ENCODE results near the gene OPTN.
"Not testable (repeated sequence)": the region's sequence is repeated elsewhere in the genome, so short reads cannot be mapped to it uniquely, and the experiment has no call there.

OPTN gene

DNA sequence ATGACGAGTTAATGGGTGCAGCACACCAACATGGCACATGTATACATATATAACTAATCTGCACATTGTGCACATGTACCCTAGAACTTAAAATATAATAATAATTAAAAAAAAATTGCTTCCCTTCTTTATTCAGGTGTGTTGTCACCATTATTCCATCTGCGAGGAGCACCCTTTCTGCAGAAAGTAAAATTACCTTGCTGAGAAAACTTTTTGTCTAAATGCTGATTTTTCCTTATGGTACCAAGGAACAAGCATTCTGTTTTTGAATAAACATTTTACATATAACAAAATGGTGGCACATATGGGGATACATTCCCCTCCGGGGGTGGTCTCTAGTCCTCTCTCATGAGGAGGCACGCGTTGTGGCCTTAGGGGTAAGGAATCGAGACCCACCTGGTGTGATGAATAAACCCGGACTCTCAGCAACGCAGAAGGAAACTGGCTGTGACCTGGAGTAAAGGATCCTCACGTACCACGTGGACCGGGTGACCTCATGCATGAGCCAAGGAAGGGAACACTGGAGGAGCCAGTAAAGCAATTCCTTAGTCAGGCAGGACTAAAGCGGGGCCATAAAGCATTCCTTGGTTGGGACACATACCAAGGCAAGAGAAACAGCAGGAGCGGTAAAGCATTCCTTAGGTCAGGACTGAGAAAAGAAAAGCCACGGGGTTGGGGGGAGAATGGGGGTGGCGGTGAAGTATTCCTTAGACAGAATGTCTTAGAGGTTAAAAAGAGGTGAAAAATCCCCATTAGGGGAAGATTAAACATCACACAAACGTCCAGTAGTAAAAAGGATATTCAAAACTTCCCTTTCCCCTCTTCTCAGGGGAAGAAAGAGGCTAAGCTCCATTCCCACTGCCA, 20.8 kb upstream of the OPTN start:
- Mint-ChIP-seq H3K9me3 (peaks cover 36% of the 10 kb centered on the region), H3K36me3 (ENCODE audit: low read depth) (no peaks in the 10 kb centered on the region), H3K27me3 (ENCODE audit: low read depth) (peaks cover 22% of the 10 kb centered on the region), H3K27ac (no peak overlapping the region), H3K4me1 (ENCODE audit: low read depth) (no peaks in the 10 kb centered on the region), H3K4me3 (no peak overlapping the region)
- DNase-seq (ENCODE audit: low spot score): no peak

DNA sequence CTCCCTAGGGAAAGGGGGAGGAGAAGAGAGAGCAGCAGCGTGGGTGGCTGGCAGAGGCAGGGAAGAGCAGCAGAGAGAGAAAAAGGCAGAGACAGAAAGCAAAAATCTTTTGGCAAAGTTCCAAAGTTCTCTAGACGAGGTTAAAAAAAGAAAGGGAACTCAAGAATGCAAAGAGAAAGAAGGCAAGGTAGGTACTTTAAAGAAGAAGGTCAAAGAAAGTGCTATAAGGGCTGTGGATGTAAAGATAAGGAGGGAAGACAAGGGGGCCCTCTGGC, 20.2 kb upstream of the OPTN start:
- peaks cover 21% of the 10 kb centered on the region for H3K27me3 Mint-ChIP-seq (ENCODE audit: low read depth)
- H3K9me3 Mint-ChIP-seq: peaks cover 42% of the 10 kb centered on the region
- no peaks in the 10 kb centered on the region for H3K4me1 Mint-ChIP-seq (ENCODE audit: low read depth)
- no peaks in the 10 kb centered on the region for H3K36me3 Mint-ChIP-seq (ENCODE audit: low read depth)
- DNase-seq (ENCODE audit: low spot score): no peak
- no peak overlapping the region for H3K4me3 Mint-ChIP-seq
- no peak overlapping the region for H3K27ac Mint-ChIP-seq

DNA sequence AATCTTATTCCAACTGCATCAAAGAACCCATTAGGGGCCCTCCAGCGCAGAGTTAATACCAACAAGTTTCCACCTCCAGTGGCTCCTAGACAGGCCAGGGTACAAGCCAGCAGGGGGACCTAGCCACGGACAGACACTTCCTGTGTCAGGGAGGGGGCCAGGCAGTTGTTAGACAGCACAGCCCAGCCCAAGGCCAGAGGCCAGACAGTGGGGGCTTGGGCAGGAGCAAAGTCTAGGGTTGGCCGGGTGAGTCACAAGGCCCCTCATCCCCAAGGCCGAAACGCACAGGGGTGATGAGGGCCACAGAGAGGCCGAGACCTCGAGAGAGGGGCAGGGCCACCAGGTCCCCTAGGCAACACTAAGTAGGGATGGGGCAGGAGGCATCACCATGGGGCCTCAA, 19.3 kb upstream of the OPTN start:
- H3K27me3 Mint-ChIP-seq (ENCODE audit: low read depth): peaks cover 15% of the 10 kb centered on the region
- H3K4me3 Mint-ChIP-seq: no peak overlapping the region
- peaks cover 46% of the 10 kb centered on the region for H3K9me3 Mint-ChIP-seq
- H3K4me1 Mint-ChIP-seq (ENCODE audit: low read depth): no peaks in the 10 kb centered on the region
- H3K36me3 Mint-ChIP-seq (ENCODE audit: low read depth): no peaks in the 10 kb centered on the region
- no peak overlapping the region for H3K27ac Mint-ChIP-seq
- no peak for DNase-seq (ENCODE audit: low spot score)

DNA sequence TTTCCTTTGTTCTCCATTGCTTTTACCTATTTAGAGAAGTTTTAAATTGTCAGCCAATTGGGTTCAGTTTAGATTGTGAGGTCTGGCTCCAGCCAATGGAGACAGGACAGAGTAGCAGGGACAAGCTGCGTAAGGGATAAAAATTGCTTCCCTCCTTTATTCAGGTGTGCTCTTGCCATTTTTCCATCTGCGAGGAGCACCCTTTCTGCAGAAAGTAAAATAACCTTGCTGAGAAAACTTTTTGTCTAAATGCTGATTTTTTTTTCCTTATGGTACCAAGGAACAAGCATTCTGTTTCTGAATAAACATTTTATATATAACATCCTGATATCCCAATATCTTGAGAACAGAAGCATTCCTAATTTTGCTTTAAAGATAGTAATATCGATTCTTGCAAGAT, 16.3 kb upstream of the OPTN start:
- not testable (repeated sequence) for H3K4me3 Mint-ChIP-seq; H3K36me3 Mint-ChIP-seq (ENCODE audit: low read depth); H3K4me1 Mint-ChIP-seq (ENCODE audit: low read depth); H3K27ac Mint-ChIP-seq; DNase-seq (ENCODE audit: low spot score); H3K27me3 Mint-ChIP-seq (ENCODE audit: low read depth)
- H3K9me3 Mint-ChIP-seq: peaks cover 46% of the 10 kb centered on the region

DNA sequence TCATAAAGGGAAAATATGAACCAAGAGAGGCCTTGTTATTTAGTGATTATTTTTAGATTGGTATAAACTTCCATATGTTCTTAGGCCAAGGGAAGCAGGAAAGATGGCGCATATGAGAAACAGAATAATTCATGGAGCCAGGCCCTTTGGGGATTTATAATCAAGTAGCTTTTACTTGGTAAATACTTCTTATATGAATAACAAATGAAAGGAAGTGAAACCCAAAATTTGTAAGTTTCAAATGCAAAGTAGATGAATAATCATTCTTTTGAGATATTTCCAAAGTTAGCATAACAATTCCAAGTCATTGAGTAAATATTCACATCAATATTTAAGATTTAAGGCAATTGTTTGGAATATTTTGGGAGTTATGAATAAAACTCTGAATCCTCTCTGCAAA, 13.9 kb upstream of the OPTN start:
- no peaks in the 10 kb centered on the region for H3K36me3 Mint-ChIP-seq (ENCODE audit: low read depth)
- no peak overlapping the region for H3K4me3 Mint-ChIP-seq
- no peak overlapping the region for H3K27ac Mint-ChIP-seq
- no peak for DNase-seq (ENCODE audit: low spot score)
- H3K27me3 Mint-ChIP-seq (ENCODE audit: low read depth): peaks cover 6% of the 10 kb centered on the region
- peaks cover 3% of the 10 kb centered on the region for H3K4me1 Mint-ChIP-seq (ENCODE audit: low read depth)
- H3K9me3 Mint-ChIP-seq: peaks cover 30% of the 10 kb centered on the region

DNA sequence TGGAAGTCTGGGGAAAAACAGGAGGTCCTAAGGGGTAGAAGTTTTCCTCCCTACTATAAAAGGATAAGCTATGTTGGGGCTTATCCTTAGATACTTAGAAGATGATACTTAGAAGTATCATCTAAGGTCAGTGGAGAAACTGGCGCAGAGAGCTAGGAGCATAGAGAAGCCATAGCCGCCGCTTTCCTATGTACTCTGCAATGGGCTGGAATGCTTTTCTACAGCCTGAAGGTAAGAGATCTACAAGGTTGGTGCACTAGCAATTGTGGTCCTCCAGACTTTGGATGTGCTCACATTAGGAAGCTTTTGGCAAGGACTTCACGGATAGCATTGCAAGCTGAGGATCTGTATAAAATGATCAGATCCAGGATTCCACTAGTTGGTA, 12.4 kb upstream of the OPTN start:
- Mint-ChIP-seq H3K9me3 (peaks cover 24% of the 10 kb centered on the region), H3K27ac (no peak overlapping the region)

DNA sequence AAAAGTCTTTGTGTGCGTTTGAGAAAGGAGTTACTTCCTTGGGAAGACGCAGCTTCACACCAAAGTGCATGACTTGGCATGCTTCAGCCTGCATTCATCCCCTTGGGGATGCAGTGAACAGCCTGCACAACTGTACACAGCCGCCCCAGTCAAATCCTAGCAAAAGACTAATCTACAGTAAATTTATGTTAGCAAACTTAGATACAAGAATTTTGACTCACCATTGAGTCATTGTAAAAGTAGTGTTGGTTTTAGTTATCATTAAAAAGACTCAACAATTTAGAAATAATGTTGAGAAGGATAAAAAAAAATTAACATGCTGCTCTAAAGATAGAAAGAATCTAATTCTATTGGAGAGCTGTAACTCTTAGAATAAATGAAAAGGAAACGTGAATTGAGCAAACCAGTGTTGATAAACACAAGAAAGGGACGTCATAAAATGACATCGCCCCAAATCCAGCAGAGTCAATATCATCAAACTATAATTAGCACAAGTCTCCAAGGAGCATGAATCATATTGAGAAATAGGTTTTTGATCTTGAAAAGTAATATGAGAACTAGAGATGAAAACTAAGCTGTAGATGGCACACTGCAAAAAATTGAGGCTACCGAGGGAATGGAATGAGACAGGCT, 11.9 kb upstream of the OPTN start:
- peaks cover 23% of the 10 kb centered on the region for H3K9me3 Mint-ChIP-seq
- peaks cover 5% of the 10 kb centered on the region for H3K4me1 Mint-ChIP-seq (ENCODE audit: low read depth)
- no peak overlapping the region for H3K4me3 Mint-ChIP-seq
- peak overlapping the region; percentile 32 for H3K27ac Mint-ChIP-seq
- peaks cover 2% of the 10 kb centered on the region for H3K36me3 Mint-ChIP-seq (ENCODE audit: low read depth)
- DNase-seq (ENCODE audit: low spot score): no peak
- H3K27me3 Mint-ChIP-seq (ENCODE audit: low read depth): peaks cover 11% of the 10 kb centered on the region

More for the DNA sequence above, 12.4 kb upstream of the OPTN start:
- no peak for DNase-seq (ENCODE audit: low spot score)
- Mint-ChIP-seq H3K36me3 (ENCODE audit: low read depth) (peaks cover 2% of the 10 kb centered on the region), H3K4me3 (no peak overlapping the region), H3K27me3 (ENCODE audit: low read depth) (peaks cover 11% of the 10 kb centered on the region), H3K4me1 (ENCODE audit: low read depth) (peaks cover 5% of the 10 kb centered on the region)

DNA sequence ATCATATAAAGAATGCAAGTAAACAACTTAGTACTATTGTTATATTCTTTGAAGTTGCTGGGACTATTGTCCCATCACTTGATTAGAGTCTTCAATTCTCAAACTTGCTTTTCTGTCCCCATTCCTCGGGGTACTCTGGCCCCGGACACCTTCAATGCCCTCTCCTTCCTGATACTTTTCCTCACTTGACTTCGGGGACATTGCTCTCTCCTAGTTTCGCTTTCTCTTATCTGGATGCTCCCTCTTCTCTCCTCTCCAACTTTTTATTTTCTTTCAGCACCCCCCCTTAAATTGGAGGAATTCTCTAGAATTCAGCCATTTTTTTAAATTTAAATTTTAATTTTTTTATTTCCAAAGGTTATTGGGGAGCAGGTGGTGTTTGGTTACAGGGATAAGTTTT, 10.6 kb upstream of the OPTN start:
- peaks cover 11% of the 10 kb centered on the region for H3K27me3 Mint-ChIP-seq (ENCODE audit: low read depth)
- no peak for DNase-seq (ENCODE audit: low spot score)
- H3K4me1 Mint-ChIP-seq (ENCODE audit: low read depth): peaks cover 5% of the 10 kb centered on the region
- H3K9me3 Mint-ChIP-seq: peaks cover 14% of the 10 kb centered on the region
- H3K4me3 Mint-ChIP-seq: no peak overlapping the region
- peaks cover 2% of the 10 kb centered on the region for H3K36me3 Mint-ChIP-seq (ENCODE audit: low read depth)
- H3K27ac Mint-ChIP-seq: no peak overlapping the region

DNA sequence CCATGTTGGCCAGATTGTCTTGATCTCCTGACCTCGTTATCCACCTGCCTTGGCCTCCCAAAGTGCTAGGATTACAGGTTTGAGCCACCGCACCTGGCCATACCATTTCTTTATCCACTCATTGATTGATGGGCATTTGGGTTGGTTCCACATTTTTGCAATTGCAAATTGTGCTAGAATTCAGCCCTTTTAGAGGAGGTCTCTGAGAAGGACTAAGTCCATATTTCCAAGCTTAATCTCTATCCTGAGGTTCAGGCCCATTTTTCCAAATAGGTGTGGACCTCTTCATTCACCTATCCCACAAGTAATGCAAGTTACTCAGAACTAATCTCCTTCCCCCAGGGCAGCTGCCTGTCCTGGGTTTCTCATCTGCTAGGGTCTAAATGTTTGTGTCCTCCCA, 9.7 kb upstream of the OPTN start:
- peaks cover 7% of the 10 kb centered on the region for H3K9me3 Mint-ChIP-seq
- DNase-seq (ENCODE audit: low spot score): no peak
- peaks cover 5% of the 10 kb centered on the region for H3K4me1 Mint-ChIP-seq (ENCODE audit: low read depth)
- no peak overlapping the region for H3K27ac Mint-ChIP-seq
- peaks cover 2% of the 10 kb centered on the region for H3K36me3 Mint-ChIP-seq (ENCODE audit: low read depth)
- H3K27me3 Mint-ChIP-seq (ENCODE audit: low read depth): peaks cover 11% of the 10 kb centered on the region
- H3K4me3 Mint-ChIP-seq: no peak overlapping the region

DNA sequence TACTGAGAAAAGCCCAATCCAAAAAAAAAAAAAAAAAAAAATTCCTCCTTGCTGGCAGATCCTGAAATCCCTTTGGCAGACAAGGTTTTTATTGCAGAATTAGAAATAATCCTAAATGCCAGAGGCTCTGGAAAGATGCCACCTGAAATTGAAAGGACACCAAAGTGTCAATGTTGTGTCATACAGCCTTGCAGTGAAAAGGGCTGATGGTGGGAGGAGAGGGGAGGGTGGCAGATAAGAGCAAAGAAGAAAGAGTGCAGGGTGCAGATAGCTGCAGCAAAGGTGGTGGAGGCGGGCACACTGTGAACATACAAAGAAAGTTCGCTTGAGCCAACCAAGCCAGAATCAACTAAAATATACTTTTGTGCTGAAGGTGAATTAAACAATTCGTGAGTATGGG, 8.2 kb upstream of the OPTN start:
- H3K36me3 Mint-ChIP-seq (ENCODE audit: low read depth): peaks cover 2% of the 10 kb centered on the region
- peaks cover 11% of the 10 kb centered on the region for H3K27me3 Mint-ChIP-seq (ENCODE audit: low read depth)
- peaks cover 6% of the 10 kb centered on the region for H3K4me1 Mint-ChIP-seq (ENCODE audit: low read depth)
- H3K4me3 Mint-ChIP-seq: no peak overlapping the region
- peaks cover 7% of the 10 kb centered on the region for H3K9me3 Mint-ChIP-seq
- DNase-seq (ENCODE audit: low spot score): no peak
- no peak overlapping the region for H3K27ac Mint-ChIP-seq

DNA sequence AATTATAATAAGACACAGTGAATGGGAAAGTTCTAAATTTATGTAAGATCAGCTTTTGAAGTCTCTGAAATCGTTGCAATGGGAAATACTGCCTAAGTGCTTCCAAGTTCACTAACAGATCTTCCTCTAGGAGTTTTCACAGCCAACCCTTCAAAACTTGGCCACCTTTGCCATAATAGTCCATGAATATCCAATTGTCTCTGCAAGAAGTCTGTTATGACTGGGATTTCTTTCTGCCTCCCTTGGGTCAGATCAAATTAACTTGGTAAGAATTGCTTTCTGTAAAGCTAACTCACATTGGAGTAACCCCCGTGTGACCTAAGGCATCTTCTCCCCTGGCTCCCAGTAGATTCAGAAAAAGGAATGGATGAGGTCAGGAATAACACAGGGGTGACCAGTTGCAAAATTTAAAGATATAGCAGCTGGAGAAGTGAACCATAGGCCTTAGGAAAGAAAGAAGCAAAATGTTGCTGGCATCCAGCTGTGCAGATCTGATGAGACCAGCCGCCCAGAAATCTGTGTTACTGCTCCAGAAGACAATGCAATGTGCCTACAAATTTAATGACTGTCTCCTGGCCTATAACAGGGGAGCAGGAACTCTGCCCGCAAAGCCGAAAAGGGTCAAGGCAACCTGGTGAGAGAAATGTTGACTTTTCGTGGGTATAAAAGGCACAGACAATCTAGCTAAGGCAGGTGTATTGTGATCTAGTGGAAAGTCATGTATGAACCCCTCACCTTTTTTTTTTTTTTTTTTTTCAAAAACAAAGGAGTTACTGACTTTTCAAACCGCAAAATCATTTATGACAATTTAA, 7.5 kb upstream of the OPTN start:
- H3K4me1 Mint-ChIP-seq (ENCODE audit: low read depth): peaks cover 11% of the 10 kb centered on the region
- H3K4me3 Mint-ChIP-seq: no peak overlapping the region
- no peak for DNase-seq (ENCODE audit: low spot score)
- no peak overlapping the region for H3K27ac Mint-ChIP-seq
- peaks cover 2% of the 10 kb centered on the region for H3K36me3 Mint-ChIP-seq (ENCODE audit: low read depth)
- H3K27me3 Mint-ChIP-seq (ENCODE audit: low read depth): peaks cover 11% of the 10 kb centered on the region
- H3K9me3 Mint-ChIP-seq: peaks cover 7% of the 10 kb centered on the region

DNA sequence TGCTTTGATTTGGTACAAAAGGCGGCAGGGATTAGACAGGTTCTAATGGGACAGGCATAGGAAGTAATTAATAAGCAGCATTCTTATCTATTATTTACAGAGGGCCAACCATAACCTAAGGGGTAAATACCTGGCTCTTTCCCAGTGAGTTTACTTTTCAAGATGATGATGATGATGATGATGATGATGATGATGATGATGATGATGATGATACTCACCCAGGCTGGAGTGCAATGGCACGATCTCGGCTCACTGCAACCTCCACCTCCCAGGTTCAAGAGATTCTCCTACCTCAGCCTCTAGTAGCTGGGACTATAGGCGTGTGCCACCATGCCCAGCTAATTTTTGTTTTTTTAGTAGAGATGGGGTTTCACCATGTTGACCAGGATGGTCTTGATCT, 5.9 kb upstream of the OPTN start:
- H3K27ac Mint-ChIP-seq; H3K36me3 Mint-ChIP-seq (ENCODE audit: low read depth); DNase-seq (ENCODE audit: low spot score); H3K9me3 Mint-ChIP-seq; H3K27me3 Mint-ChIP-seq (ENCODE audit: low read depth); H3K4me3 Mint-ChIP-seq: not testable (repeated sequence)
- H3K4me1 Mint-ChIP-seq (ENCODE audit: low read depth): peaks cover 11% of the 10 kb centered on the region

DNA sequence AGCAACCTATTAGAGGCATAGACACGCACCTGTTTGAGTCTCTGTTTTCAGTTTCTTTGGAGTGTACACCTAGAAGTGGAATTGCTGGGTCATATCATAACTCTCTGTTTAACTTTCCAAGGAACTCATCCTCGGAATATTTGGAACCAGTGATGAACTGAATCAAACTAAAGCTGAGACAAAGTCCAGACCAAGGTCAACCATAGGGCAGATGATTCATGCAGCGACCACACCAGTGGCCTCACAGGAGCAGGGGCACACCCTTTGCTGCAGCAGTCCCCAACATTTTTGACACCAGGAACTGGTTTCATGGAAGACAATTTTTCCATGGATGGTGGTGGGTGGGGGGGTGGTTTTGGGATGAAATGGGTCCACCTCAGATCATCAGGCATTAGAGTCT, 4.9 kb upstream of the OPTN start:
- no peak for DNase-seq (ENCODE audit: low spot score)
- H3K27me3 Mint-ChIP-seq (ENCODE audit: low read depth): peaks cover 9% of the 10 kb centered on the region

DNA sequence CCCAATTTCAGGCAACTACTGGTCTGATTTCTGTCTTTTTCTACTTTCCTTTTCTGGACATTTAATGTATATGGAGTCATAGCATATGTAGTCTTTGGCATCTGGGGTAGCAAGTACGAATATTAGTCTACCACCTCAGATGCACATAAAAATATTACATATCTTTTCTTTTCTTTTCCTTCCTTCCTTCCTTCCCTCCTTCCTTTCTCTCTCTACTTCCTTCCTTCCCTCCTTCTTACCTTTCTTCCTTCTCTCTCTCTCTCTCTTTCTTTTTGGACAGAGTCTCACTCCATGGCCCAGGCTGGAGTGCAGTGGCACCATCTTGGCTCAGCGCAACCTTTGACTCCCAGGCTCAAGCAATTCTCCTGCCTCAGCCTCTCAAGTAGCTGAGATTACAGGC, 4.0 kb upstream of the OPTN start:
- H3K27ac Mint-ChIP-seq: no peak overlapping the region
- peaks cover 6% of the 10 kb centered on the region for H3K36me3 Mint-ChIP-seq (ENCODE audit: low read depth)
- no peak overlapping the region for H3K4me3 Mint-ChIP-seq
- peaks cover 5% of the 10 kb centered on the region for H3K27me3 Mint-ChIP-seq (ENCODE audit: low read depth)
- H3K4me1 Mint-ChIP-seq (ENCODE audit: low read depth): peaks cover 16% of the 10 kb centered on the region
- no peak for DNase-seq (ENCODE audit: low spot score)
- H3K9me3 Mint-ChIP-seq: peaks cover 7% of the 10 kb centered on the region

More for the DNA sequence above, 4.9 kb upstream of the OPTN start:
- H3K4me1 Mint-ChIP-seq (ENCODE audit: low read depth): peaks cover 13% of the 10 kb centered on the region
- no peak overlapping the region for H3K4me3 Mint-ChIP-seq
- no peak overlapping the region for H3K27ac Mint-ChIP-seq
- peaks cover 7% of the 10 kb centered on the region for H3K9me3 Mint-ChIP-seq
- H3K36me3 Mint-ChIP-seq (ENCODE audit: low read depth): peaks cover 2% of the 10 kb centered on the region

Measured in T-helper 2 cell treated with Interferon-gamma antibody and Interleukin-4, amounts not matched to agents 5 μg/mL and 100 μg/mL, for 36 hours (primary cell).